Effector CD4-positive, alpha-beta T cell (primary cell): ENCODE measurements around the gene DPP10.
"Not testable (repeated sequence)": the region's sequence is repeated elsewhere in the genome, so short reads cannot be mapped to it uniquely, and the experiment has no call there.

ENCODE experiments used
- DNase-seq: peaks from one replicate; pipeline ENCODE4 v3.0.0-alpha.2; 2020

DPP10 gene

DNA sequence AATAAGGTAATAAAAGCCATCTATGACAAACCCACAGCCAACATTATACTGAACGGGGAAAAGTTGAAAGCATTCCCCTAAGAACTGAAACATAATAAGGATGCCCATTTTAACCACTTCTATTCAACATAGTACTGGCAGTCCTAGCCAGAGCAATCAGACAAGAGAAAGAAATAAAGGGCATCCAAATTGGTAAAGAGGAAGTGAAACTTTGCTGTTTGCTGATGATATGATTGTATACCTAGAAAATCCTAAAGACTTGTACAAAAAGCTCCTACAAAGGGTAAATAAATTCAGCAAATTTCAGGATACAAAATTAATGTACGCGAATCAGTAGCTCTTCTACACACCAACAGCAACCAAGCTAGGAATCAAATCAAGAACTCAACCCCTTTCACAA is 579.6 kb downstream of the DPP10 start:
- DNase-seq, result not testable (repeated sequence)

GRCh38 chr2:115034801-115035200 is 592.4 kb downstream of the DPP10 start:
- no peak for DNase-seq

- no peak for DNase-seq
Observed at GRCh38 chr2:115036818-115037217, 594.4 kb downstream of the DPP10 start.

GRCh38 chr2:115057473-115057872 is 615.0 kb downstream of the DPP10 start:
- no peak for DNase-seq

GRCh38 chr2:115070002-115070401 is 627.6 kb downstream of the DPP10 start:
- no peak for DNase-seq

DNA sequence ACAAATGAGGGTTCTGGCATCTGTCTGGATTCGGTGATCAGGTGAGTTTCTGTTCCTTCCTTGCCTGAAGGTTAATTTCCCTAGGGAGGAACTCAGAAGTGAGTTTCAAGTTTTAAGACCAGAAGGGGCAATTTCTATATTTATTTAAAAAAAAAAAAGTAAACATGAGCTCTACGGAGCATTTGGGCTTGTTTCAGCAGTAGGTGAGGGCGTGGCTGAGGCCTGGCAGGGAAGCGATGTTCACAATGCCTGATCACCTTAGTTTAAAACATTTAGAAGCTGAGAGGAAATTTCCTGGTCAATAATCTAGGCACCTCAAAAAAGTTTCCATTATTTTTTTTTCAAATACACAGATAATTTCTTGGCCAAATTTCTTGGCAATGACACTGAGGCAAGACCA is 629.1 kb downstream of the DPP10 start:
- DNase-seq, result no peak

DNA sequence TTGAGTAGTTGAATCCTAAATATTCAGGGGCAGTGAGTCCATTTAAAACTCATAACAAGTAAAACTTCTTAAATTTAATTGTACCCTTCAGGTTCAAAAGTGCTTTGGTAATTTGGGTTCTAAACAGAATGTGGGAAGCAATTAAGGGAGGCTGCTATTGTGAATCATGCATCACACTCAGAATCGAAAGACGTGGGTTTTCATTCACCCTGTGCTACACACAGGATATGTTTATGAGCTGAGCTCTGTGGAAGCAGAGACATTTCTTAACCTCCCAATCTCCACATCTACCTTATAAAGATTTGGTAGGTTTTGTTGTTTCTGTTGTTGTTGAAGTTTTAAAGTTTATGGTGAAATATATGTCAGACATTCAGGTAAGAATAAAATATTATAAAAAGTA is 633.4 kb downstream of the DPP10 start:
- DNase-seq, result no peak

DNA sequence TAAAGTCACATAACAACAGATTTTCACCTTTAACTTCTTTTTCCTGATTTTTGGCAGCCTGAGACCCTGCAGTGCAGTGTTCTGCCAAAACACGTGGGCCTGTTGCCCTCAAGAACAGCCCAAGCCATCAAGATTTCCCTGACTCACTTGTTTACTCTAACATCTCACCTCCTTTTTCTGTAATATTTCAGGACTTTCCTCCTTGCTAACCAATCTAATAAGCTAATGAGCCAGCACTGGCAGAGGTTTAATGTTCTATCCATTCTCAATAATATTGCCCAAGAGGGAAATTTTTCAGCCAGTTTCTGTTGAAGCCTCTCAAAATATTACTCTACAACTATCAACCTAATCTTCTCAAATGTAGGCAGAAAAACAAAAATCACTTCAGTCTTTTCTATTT is 635.2 kb downstream of the DPP10 start:
- no peak for DNase-seq

DNA sequence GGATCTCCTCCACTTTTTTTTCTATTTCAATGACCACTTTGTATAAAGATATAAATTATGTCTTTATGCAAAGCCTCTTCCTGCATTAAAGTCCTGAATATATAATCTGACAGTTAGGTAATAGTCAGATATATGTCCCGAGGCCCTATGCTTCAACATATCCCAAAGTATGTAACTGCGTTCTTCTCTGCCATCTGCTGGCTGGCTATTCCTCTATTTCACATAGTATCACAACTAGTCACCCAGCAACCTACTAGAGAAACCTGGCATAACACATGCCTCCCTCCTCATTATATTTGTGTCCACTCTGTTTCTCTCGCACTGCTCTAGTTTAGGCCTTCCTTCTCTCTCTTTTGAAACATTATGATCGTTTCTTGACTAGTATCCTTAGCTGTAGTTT is 640.8 kb downstream of the DPP10 start:
- DNase-seq, result no peak

DNA sequence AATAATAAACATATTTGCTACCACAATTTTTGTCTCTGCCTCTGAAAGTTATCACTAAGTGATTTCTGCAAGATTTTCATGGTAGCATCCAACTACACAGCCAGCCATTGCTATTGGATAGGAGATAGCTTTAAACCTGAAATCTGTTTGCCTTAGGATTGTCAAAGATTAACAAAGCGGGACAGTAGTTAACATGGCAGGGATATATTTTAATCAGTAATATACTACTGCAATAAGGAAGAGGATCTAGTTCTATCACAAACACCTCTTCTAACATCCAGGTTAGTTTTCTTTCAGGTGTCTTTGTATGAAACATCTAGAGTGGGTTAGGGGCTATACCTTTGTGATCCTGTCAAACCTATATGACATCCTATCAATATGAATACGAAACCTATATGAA is 641.3 kb downstream of the DPP10 start:
- no peak for DNase-seq

DNA sequence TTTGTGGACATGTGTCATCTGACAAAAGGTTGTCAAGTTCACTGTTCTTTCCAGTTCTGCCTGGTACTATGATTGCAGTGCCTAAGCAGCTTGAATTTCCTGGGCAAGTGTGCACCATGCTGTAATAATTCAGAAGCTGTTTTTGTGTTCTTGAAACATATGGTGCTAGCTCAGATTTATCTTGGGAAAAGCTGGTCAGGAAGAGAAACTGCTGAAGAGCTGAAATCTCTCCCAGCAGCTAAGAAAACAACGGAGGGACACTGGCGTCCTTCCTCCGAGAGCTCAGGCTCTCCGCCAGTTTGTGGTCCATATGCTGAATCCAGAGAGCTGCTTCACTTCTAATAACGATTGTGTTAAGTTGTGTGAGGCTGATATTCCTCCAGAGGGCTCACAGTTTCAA is 642.0 kb downstream of the DPP10 start:
- no peak for DNase-seq

- DNase-seq, result not testable (repeated sequence)
Observed at GRCh38 chr2:115086051-115086620, 643.7 kb downstream of the DPP10 start.

GRCh38 chr2:115094441-115094840 is 652.0 kb downstream of the DPP10 start:
- DNase-seq, result no peak

DNA sequence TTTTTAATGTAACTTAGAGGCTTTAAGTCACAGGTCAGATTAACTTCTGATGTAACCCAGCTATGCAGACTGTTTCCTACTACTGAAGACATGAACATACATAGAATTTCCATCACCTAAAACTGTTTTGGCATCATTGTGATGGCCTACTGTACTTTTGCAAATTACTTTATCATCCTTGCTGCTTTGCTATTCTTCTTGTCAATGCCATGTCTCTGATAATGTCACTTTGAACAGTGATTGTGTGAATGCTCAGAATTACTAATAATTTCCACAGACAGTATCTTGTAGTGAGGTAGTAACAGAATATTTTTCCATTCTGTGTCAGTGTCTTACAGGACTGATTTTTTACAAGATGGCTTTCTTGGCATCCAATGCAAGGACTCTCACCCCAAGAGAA is 663.5 kb downstream of the DPP10 start:
- no peak for DNase-seq

DNA sequence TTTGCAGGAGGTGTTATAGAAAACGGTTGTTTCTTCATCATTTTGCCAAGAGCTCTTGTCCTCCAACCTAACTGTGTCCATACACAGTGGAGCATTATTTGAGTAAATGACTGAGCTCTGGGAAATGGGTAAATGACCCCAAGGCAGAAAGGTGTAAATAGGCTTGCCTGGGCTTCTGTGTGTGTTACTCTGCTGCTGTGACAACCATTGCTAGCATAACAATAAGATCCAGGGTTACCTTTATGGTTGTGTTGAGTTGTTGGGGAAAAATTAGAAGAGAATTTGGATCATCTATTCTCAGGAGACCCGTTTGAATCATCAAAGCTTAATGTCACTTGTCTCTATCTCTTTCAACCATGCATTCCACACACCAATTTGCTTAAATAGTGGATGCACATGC is 672.7 kb downstream of the DPP10 start:
- no peak for DNase-seq

GRCh38 chr2:115118306-115118705 is 675.9 kb downstream of the DPP10 start:
- DNase-seq, result no peak

DNA sequence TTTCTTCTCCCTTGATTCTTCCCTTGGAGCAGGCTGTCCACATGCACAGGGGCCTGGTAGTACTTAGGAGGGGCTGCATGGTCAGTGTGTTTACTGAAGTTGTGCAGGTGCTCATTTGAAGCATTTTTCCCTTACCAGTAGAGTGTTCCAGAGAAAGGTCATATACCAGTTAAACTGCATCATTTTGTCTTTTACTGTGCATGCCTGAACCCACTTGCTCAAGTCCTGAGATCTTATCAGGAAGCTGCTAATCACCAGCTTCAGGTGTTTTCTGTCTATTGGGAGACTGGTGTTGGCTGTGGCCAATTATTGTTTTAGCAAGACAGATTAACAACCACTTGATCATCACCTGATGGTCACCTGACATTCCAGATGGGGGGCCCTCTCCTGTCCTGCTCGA is 676.6 kb downstream of the DPP10 start:
- DNase-seq, result no peak

DNA sequence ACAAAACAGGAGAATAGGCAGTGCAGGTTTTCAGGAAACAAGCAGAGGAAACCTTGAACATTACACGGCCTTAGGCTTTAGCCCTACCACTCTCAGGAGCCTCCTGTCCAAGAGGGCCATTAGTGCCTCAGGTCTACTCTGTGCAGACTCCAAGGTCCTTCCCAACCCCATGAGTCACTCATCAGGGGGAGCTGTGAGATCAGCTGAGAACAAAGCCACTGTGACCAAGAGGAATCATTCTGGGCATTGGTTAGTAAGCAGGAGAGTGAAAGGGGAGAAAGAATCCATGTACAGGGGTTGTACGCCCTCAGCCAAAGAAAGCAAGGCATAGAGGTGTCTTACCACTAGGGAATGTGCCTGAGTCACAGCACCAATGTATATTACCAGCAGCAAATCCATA is 680.3 kb downstream of the DPP10 start:
- no peak for DNase-seq

DNA sequence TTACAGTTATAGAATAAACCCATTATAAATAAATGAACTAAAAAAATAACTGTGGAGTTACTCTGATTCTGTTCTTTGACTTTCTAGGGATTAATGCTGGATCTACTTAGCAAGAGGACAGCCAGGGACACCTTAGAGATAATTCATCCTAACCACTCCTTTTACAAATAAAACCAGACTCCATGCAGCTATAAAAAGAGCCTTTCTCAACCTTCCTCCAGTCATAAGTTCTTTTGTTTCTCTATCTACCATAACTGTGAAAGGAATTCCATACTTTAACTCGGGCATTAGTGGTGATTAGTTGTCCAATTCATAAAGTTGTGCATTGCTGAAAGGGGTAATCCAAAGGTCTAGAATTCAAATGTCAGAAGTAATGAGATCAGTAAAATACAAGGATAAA is 682.4 kb downstream of the DPP10 start:
- no peak for DNase-seq

DNA sequence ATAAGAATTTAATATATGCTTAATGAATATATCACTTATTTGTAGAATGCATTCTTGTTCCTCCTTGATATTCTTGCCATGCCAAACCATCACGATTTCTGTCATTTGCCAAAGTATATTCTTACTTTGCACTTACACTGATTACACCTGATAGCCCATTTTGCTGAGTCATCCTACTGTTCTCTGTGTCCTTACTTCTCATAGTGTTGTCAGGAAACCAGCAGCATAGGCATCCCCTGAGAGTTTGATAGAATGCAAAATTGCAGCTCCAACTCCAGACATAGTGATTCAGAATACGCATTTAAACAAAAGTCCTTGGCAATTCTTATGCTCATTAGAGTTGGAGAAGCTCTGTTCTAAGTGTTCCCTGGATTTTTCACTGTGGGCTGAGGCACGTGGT is 687.1 kb downstream of the DPP10 start:
- no peak for DNase-seq

GRCh38 chr2:115160531-115161080 is 718.2 kb downstream of the DPP10 start:
- DNase-seq, result no peak

- no peak for DNase-seq
Observed at GRCh38 chr2:115161081-115161770, 718.8 kb downstream of the DPP10 start.

DNA sequence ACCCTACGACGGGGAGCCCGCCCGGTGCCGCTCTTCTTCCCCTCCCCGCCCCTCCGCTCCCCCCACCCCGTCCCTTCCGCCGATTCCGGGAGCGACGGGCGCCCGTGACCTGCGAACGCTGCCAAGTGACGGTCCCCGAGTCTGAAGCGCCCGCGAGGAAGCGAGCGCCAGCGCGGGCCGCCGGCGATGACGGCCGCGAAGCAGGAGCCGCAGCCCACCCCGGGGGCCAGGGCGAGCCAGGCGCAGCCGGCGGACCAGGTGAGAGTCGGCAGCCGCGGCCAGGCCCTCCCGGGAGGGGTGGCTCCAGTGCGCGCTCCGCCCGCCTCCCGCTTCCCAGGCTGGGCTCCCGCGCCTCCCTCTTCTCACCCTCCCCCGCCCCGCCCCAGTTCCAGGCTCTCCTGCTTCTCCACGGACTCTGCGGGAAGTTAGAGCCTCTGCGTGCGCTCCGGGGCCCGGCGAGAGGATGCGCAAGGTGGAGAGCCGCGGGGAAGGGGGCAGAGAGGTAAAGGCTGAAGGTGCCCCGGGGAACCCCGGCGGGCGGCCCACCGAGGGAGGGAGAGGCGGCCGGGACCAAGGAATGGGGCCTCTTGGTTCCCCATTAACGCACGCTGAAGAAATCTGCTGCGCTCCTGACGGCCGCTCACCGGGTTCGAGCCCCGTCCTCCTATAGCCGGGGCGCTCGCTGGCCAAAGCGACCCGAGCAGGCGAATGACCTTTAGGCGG is 719.5 kb downstream of the DPP10 start:
- no peak for DNase-seq
